Ascending aorta (tissue), 2 donors: ENCODE results near the gene VPS4B. TPM values are rescaled to one million over a fixed set of nuclear protein-coding genes. Genes with fewer than 3 reads are reported as not detected.

Experiments used
- DNase-seq, 2 donors: peaks; one replicate each; pipeline ENCODE4 v3.0.0-alpha.2; 2019; ENCODE audit warnings: low spot score in 2 of 2
- H3K27ac ChIP-seq, 2 donors: fragments of 200-600 bp; sonication (generic); one replicate each; pipeline ENCODE4 v1.5.1; 2016 to 2017; ENCODE audit warnings: mild to moderate bottlenecking in 1 of 2
- H3K27me3 ChIP-seq: fragments of 200-600 bp; sonication (generic); one replicate; pipeline ENCODE4 v1.5.1; 2017
- H3K36me3 ChIP-seq, 2 donors: fragments of 200-600 bp; sonication (generic); one replicate each; pipeline ENCODE4 v1.5.1; 2016
- H3K4me1 ChIP-seq, 2 donors: fragments of 200-600 bp; sonication (generic); one replicate each; pipeline ENCODE4 v1.5.1; 2016 to 2017; ENCODE audit warnings: mild to moderate bottlenecking in 1 of 2
- H3K4me3 ChIP-seq, 2 donors: fragments of 200-600 bp; sonication (generic); one replicate each; pipeline ENCODE4 v1.5.1; 2016 to 2017; ENCODE audit warnings: mild to moderate bottlenecking in 1 of 2
- H3K9me3 ChIP-seq, 2 donors: fragments of 200-600 bp; sonication (generic); one replicate each; pipeline ENCODE4 v1.5.1; 2016
- intact Hi-C: fragments of 100-400 bp; cut with DNase I; formaldehyde crosslinking; loops from one replicate; pipeline ENCODE4 v1.15.1; 2023
- total RNA-seq: library from RNA; depleted of rRNA; stranded (reverse); fragments of >200 nt; gene quantifications from one replicate; pipeline ENCODE4 v1.1.0, GENCODE V29; 2016
- TF ChIP-seq, protein P1 (sequence below), 3 experiments: fragments of 200-600 bp in 2 of 3; fragments of 450-650 bp in 1 of 3; sonication (generic) in 2 of 3; IDR thresholded peaks; one replicate each; pipeline ENCODE4 v1.5.1; 2016 to 2019; ENCODE audit warnings: antibody characterized with exemption in 3 of 3, mild to moderate bottlenecking in 1 of 3, moderate library complexity in 1 of 3

Gene VPS4B
- 16.7 TPM for total RNA-seq

- intact Hi-C loops = loop anchor here (1.0 to 5.0 kb wide), 10 partner anchors 11 to 1235 kb away; partner anchors contain the start of genes KDSR, PHLPP1, PIGN and RELCH
- peaks cover 9 to 11% of the 10 kb centered on the region in 2 donors for H3K36me3 ChIP-seq
- no peaks in the 10 kb centered on the region for H3K9me3 ChIP-seq
- peak; percentile 97 to 100 for DNase-seq
- peak within 1 kb of the TSS; percentile 94 to 99 for H3K4me3 ChIP-seq
- TF ChIP-seq, protein P1, sequence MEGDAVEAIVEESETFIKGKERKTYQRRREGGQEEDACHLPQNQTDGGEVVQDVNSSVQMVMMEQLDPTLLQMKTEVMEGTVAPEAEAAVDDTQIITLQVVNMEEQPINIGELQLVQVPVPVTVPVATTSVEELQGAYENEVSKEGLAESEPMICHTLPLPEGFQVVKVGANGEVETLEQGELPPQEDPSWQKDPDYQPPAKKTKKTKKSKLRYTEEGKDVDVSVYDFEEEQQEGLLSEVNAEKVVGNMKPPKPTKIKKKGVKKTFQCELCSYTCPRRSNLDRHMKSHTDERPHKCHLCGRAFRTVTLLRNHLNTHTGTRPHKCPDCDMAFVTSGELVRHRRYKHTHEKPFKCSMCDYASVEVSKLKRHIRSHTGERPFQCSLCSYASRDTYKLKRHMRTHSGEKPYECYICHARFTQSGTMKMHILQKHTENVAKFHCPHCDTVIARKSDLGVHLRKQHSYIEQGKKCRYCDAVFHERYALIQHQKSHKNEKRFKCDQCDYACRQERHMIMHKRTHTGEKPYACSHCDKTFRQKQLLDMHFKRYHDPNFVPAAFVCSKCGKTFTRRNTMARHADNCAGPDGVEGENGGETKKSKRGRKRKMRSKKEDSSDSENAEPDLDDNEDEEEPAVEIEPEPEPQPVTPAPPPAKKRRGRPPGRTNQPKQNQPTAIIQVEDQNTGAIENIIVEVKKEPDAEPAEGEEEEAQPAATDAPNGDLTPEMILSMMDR (IDR thresholded peaks at IDR 0.05) = peak in 1 of 3 experiments; percentile 25
- H3K27ac ChIP-seq = peak within 1 kb of the TSS; percentile 92 to 93
- no peaks in the 10 kb centered on the region for H3K27me3 ChIP-seq
- peaks cover 0 to 10% of the 10 kb centered on the region in 2 donors for H3K4me1 ChIP-seq
Measured at GRCh38 chr18:63422087-63422863, at the start of gene VPS4B. Gene VPS4B, minus strand, starts transcription at chr18:63422476. Its CDS starts 217 bp downstream, at chr18:63422259.

GRCh38 chr18:63470751-63471150 lies 48.5 kb upstream of the VPS4B start:
- intact Hi-C loops = no loop called here
- Histone ChIP-seq H3K9me3 (no peaks in the 10 kb centered on the region), H3K4me3 (no peak overlapping the region), H3K36me3 (no peaks in the 10 kb centered on the region), H3K27me3 (no peaks in the 10 kb centered on the region), H3K27ac (no peak overlapping the region), H3K4me1 (no peaks in the 10 kb centered on the region)
- TF ChIP-seq, protein P1 (IDR thresholded peaks at IDR 0.05) = no peak
- no peak for DNase-seq

GRCh38 chr18:63468575-63468974 lies 46.3 kb upstream of the VPS4B start:
- H3K27ac ChIP-seq = no peak overlapping the region
- no peak overlapping the region for H3K4me3 ChIP-seq
- no peaks in the 10 kb centered on the region for H3K4me1 ChIP-seq
- H3K36me3 ChIP-seq = no peaks in the 10 kb centered on the region
- H3K27me3 ChIP-seq = no peaks in the 10 kb centered on the region
- H3K9me3 ChIP-seq = no peaks in the 10 kb centered on the region
- no peak for DNase-seq
- TF ChIP-seq, protein P1 (IDR thresholded peaks at IDR 0.05) = no peak
- intact Hi-C loops = no loop called here

DNA sequence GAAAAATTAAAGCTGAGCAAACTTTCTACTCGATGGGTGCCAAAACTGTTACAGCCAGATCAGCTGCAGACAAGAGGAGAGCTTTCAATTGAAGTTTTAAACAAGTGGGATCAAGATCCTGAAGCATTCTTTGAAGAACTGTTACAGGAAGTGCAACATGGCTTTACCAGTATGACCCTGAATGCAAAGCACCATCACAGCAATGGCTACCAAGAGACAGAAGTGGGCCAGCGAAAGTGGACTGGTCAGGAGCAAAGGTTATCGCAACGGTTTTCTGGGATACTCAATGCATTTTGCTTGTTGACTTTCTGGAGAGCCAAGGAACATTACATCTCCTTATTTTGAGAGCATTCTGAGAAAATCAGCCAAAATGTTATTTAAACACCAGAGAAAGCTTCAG lies 45.4 kb upstream of the VPS4B start:
- H3K4me1 ChIP-seq = no peaks in the 10 kb centered on the region
- intact Hi-C loops = no loop called here
- no peak overlapping the region for H3K4me3 ChIP-seq
- H3K27me3 ChIP-seq = no peaks in the 10 kb centered on the region
- DNase-seq = no peak
- H3K9me3 ChIP-seq = no peaks in the 10 kb centered on the region
- TF ChIP-seq, protein P1 (IDR thresholded peaks at IDR 0.05) = no peak
- H3K27ac ChIP-seq = no peak overlapping the region
- no peaks in the 10 kb centered on the region for H3K36me3 ChIP-seq

DNA sequence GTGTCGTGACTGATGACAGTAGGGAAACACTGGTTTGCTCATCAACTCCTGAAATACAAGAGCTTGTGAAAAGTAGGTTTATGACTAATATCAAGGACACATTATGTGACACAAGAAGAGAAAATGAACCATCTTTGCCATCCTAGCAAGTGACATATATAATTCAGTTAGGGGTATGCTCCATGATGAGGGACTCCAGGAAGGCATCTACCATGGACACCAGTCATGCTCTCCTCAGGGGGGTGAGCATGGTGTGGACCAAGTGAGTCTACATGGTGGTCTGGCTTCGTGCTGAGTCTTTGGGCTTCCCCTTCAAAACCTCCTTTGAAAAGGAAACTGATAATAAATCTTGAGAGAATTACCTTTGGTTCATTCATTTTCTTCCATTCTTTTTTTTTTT lies 42.8 kb upstream of the VPS4B start:
- intact Hi-C loops = no loop called here
- no peaks in the 10 kb centered on the region for H3K9me3 ChIP-seq
- H3K27me3 ChIP-seq = no peaks in the 10 kb centered on the region
- no peaks in the 10 kb centered on the region for H3K4me1 ChIP-seq
- DNase-seq = no peak
- H3K36me3 ChIP-seq = no peaks in the 10 kb centered on the region
- H3K4me3 ChIP-seq = no peak overlapping the region
- TF ChIP-seq, protein P1 (IDR thresholded peaks at IDR 0.05) = no peak
- no peak overlapping the region for H3K27ac ChIP-seq
